ENCODE measurements around the gene SEMA6D. TPM values are rescaled to one million over a fixed set of nuclear protein-coding genes. Genes with fewer than 3 reads are reported as not detected.

The SEMA6D gene
- total RNA-seq, 6 experiments from 2014 or later: 0.74 to 4.4 (median 1.7) TPM

- Histone ChIP-seq H3K36me3 (no peaks in the 10 kb centered on the region), H3K27me3 (no peaks in the 10 kb centered on the region), H3K4me3 (no peak overlapping the region), H3K9me3 (no peaks in the 10 kb centered on the region), H3K4me1 (no peaks in the 10 kb centered on the region), H3K27ac (no peak overlapping the region)
- no peak for ATAC-seq
- no peak for TF ChIP-seq CTCF (IDR thresholded peaks at IDR 0.05)
- TF ChIP-seq POLR2A (IDR thresholded peaks at IDR 0.05): no peak
- intact Hi-C loops (cut with DNase I): no loop called here
- DNase-seq: no peak
- WGBS (ENCODE audit: insufficient coverage, low coverage, low lambda C conversion rate, missing lambda C conversion rate): 21% methylated on average over 3 of the region's 3 CpGs
These were observed 79.0 kb downstream of the SEMA6D start for GRCh38 chr15:47796339-47796738.

GRCh38 chr15:47796830-47797229 is 79.5 kb downstream of the SEMA6D start:
- 55% methylated on average over 3 of the region's 3 CpGs for WGBS (ENCODE audit: insufficient coverage, low coverage, low lambda C conversion rate, missing lambda C conversion rate)
- DNase-seq (no peak), ATAC-seq (no peak)
- Histone ChIP-seq H3K4me3 (no peak overlapping the region), H3K9me3 (no peaks in the 10 kb centered on the region), H3K27me3 (no peaks in the 10 kb centered on the region), H3K27ac (no peak overlapping the region), H3K36me3 (no peaks in the 10 kb centered on the region), H3K4me1 (no peaks in the 10 kb centered on the region)
- intact Hi-C loops (cut with DNase I): no loop called here
- TF ChIP-seq POLR2A (IDR thresholded peaks at IDR 0.05) (no peak), CTCF (IDR thresholded peaks at IDR 0.05) (no peak)

GRCh38 chr15:47801522-47801921 is 84.2 kb downstream of the SEMA6D start:
- Histone ChIP-seq H3K9me3 (no peaks in the 10 kb centered on the region), H3K27me3 (no peaks in the 10 kb centered on the region), H3K36me3 (no peaks in the 10 kb centered on the region), H3K4me3 (no peak overlapping the region), H3K4me1 (no peaks in the 10 kb centered on the region), H3K27ac (no peak overlapping the region)
- intact Hi-C loops (cut with DNase I): no loop called here
- no peak for TF ChIP-seq CTCF (IDR thresholded peaks at IDR 0.05)
- TF ChIP-seq POLR2A (IDR thresholded peaks at IDR 0.05): no peak
- WGBS (ENCODE audit: insufficient coverage, low coverage, low lambda C conversion rate, missing lambda C conversion rate): 70% methylated on average over 2 of the region's 3 CpGs
- ATAC-seq (no peak), DNase-seq (no peak)

- H3K4me3 ChIP-seq: no peak overlapping the region
- H3K36me3 ChIP-seq: no peaks in the 10 kb centered on the region
- H3K27ac ChIP-seq: no peak overlapping the region
- H3K4me1 ChIP-seq: no peaks in the 10 kb centered on the region
- no peak for TF ChIP-seq CTCF (IDR thresholded peaks at IDR 0.05)
- no peak for TF ChIP-seq POLR2A (IDR thresholded peaks at IDR 0.05)
- ATAC-seq (no peak), DNase-seq (no peak)
- intact Hi-C loops (cut with DNase I): no loop called here
- peaks cover 0 to 3% of the 10 kb centered on the region in 2 donors for H3K27me3 ChIP-seq
- H3K9me3 ChIP-seq: no peaks in the 10 kb centered on the region
These were observed 84.9 kb downstream of the SEMA6D start for GRCh38 chr15:47802216-47802615.

- Histone ChIP-seq H3K4me3 (no peak overlapping the region), H3K36me3 (no peaks in the 10 kb centered on the region), H3K27ac (no peak overlapping the region), H3K4me1 (no peaks in the 10 kb centered on the region), H3K27me3 (peaks cover 0 to 6% of the 10 kb centered on the region in 2 donors), H3K9me3 (no peaks in the 10 kb centered on the region)
- ATAC-seq (no peak), DNase-seq (no peak)
- intact Hi-C loops (cut with DNase I): no loop called here
- WGBS (ENCODE audit: insufficient coverage, low coverage, low lambda C conversion rate, missing lambda C conversion rate): 46% methylated on average over 1 of the region's 2 CpGs
- TF ChIP-seq POLR2A (IDR thresholded peaks at IDR 0.05) (no peak), CTCF (IDR thresholded peaks at IDR 0.05) (no peak)
These were observed 86.5 kb downstream of the SEMA6D start for GRCh38 chr15:47803767-47804166.

Measured in right lobe of liver (tissue), 6 donors.